ENCODE data around the gene PSTK.

PSTK gene

GRCh38 chr10:122993797-122994336, 13.7 kb downstream of the PSTK start:
- DNase-seq = no peak

DNA sequence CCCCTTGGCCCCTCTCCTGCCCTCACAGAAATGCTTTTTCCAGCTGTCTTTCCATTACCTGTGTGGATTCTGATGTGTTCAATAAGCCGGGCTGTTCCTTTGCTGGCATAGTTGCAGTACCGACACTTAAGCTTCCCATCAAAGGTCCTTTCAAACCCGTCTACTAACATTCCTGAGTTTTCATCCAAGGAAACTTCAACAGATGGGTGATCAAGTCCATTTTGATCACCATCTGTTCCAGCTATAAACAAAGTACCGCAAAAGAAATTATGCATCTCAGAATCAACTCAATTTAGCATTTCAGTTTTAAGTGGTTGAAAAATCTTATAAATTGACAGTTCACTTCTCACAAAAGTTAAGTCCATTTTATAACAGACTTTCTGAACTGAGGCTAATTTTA, 15.7 kb downstream of the PSTK start:
- DNase-seq = no peak

DNA sequence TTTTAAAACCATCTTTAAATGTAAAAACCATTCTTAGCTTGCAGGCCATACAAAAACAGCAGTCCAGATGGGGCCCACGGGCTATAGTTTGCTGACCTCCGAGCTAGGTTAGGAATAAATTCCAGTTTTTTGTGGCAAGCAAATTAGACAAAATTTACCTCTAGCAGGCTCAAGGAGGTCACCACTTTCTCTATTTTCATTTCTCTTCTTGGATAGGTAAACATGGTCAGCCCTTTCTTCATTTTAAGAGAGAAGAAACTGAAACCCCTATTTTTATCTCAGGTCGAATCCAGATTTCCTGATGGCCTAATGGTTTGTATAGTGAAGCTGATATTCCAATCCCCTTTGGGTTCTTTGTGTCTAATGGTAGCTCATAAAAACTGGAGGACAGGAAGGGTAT, 17.7 kb downstream of the PSTK start:
- no peak for DNase-seq

DNA sequence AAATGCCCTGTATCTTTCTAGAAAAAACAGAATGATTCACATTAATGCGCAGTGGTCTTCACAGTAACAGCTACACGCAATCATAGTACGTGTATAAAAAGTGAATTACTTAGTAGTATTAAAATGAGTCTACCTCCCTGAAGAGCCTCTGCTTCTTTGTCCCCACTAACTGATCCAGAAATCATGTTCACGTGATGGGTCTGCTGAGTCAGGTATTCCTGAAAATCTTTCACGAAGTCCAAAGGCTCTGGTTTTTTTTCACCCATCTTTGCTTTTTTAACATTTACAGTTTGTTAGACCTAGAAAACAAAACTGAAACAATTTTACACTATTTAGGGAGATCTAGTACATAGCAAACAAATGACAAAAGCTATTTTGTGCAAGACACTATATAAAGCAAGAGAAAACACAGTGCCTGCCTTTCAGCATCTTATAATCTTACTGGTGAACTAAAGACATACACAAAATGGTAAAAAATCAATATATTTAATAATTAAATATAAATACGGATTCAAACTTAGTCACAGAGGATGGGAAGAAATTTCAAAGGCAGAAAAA, 18.2 kb downstream of the PSTK start:
- no peak for DNase-seq

DNA sequence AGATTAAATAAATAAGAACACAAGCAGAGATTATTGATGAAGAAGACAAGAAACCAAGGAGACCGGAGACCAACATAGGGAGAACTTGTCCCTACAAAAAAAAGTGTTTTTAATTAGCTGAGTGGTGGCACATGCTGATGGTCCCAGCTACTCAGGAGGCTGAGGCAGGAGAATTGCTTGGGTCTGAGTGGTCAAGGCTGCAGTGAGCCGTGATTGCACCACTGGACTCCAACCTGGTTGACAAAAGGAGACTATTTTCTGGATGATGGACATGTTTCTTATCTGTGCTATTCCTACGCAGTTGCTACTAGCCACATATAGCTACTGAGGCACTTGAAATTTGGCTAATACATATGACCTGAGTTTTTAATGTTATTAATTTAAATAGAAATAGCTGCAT, 18.7 kb downstream of the PSTK start:
- no peak for DNase-seq

DNA sequence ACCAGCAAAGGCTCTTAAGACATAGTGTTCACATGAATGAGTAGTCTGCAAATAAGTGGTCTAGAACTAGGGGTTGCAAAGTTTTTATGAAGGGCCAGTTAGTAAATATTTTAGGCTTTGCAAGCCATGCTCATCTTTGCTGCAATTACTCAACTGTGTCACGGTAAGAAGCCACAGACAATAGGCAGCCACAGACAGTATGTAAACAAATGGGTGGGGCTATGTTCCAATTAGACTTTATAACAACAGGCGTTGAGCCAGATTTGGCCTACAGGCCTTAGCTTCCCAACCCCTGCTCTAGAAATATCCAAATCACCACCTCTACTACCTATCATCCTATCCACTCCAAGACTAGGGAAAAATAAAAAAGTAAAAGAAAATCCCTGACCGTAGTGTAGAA, 19.1 kb downstream of the PSTK start:
- no peak for DNase-seq

DNA sequence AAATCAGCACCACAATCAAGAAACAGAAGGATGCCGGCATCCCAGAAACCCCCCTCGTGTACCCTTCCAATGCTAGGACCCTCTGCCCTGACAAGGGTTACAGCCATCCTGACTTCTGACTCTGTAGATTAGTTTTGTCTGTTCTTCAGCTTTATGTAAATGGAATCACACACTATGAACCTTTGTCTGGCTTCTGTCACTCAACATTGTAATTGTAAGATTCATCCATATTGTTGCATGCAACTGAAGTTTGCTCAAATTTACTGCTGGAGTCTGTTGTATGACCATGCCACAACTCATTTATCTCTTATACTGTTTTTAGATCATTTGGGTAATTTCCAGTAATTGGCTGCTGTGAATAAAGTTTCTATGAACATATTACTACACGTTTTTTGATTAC, 20.0 kb downstream of the PSTK start:
- no peak for DNase-seq

DNA sequence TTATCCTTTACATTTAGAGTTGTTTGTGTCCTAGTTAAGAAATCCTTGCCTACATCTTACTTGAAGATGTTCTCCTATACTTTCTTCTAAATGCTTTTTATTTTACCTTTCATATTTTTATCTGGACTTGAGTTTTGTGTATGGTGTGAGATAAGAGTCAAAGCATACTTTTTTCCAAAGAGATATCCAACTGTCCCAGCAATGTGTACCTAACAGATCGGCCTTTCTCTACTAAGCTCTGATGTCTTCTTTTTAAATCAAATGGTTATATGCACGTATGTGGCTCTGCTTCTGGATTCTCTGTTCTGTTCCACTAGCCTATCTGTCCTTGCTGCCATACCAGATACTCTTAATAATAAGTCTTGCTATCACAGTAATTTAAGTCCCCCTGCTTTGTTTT, 21.2 kb downstream of the PSTK start:
- no peak for DNase-seq

GRCh38 chr10:123004298-123004697, 24.1 kb downstream of the PSTK start:
- no peak for DNase-seq

DNA sequence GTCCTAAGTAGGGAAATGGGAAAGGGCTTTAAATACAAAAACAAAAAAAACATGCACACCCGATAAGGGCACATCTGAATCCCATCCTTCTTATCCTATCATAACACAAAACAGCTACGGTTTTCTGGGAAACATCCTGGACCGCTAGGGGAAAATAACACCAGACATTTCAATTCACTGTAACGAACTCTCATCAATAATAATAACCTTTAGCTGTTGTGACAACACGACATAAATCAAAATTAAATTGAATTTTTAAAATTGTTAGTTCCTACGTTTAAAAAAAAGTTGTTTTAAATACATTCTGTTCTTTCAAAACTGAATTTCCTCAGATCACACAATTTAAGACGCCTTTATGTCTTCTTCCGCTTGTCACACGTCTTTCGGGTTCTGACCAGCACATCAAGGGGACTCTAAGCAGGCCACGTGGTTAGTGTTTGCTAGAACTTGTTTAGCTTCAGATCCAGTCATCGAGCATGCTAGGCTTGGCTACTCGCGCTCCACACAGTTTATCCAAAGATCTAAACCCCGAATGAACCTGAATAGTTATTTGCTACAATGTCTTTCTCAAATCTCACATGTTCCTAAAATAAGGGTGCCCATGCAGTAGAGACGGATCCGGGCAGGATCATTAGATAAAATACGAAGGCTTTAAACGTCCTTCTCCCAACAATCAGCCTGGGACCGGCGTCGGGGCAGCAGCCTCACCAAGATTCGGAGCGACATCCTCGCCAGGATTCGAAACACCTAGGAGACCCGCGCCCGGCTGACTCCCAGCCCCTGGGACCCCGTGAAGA, 27.6 kb downstream of the PSTK start:
- DNase-seq = no peak

DNA sequence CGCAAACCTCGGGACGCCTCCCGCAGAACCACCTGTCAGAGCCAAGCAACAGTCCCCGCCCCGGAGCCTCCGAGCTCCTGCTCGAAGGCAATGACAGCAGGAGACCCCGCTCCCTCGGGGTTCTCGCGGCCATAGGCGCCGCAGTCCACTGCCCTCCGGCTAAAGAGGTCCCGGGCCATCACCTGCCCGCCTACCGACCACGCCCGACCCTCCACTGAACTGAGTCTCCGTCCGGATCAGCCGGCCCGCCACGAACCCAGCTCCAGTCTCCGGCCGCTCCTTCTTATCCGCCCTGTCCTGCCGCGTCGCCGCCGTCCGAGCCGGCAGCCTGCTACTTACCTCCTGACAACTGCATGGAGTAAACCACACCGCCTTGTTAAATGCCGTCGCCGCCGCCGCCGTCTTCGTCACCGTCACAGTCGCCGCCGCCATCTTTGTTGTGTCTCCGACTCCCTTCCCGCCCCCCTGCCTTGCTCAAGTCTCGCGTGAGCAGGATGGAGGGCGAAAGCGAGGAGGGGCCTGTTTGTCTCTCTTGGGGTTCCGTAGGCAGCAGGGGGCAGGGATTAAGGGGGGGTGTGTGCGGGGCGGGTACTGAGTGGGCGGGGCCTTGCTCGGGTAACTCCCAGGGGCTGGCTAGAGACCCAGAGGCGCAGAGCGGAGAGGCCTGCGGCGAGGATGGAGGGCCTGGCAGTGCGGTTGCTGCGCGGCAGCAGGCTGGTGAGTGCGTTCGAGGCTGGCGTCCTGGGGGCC, 28.3 kb downstream of the PSTK start, which contains the start of the genes ACADSB and IKZF5:
ACADSB (plus strand) TSS at position 652 of the 750 bp plus-strand sequence; CDS start at position 676, 24 bp downstream.
IKZF5 (minus strand) TSS at position 441 of the 750 bp plus-strand sequence. CDS start 10,170 bp downstream, outside the sequence.
- DNase-seq = peak; percentile 56

- DNase-seq = no peak
Measured at GRCh38 chr10:123009105-123009820, 29.1 kb downstream of the PSTK start.

DNA sequence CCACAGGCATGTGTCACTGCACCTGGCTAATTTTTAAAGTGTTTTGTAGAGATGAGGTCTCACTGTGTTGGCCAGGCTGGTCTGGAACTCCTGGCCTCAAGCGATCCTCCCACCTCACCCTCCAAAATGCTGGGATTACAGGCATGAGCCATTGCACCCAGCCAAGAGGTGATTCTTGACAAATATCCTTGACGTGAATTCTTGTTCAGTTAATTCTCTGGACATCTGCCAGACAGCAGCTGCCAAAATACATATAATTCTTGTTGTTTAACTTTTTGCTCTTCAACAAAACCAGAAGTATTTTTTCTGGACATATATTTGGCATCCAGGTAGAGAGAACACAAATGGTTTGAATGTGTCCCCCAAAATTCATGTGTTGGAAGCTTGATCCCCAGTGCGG, 31.8 kb downstream of the PSTK start:
- DNase-seq = no peak

DNA sequence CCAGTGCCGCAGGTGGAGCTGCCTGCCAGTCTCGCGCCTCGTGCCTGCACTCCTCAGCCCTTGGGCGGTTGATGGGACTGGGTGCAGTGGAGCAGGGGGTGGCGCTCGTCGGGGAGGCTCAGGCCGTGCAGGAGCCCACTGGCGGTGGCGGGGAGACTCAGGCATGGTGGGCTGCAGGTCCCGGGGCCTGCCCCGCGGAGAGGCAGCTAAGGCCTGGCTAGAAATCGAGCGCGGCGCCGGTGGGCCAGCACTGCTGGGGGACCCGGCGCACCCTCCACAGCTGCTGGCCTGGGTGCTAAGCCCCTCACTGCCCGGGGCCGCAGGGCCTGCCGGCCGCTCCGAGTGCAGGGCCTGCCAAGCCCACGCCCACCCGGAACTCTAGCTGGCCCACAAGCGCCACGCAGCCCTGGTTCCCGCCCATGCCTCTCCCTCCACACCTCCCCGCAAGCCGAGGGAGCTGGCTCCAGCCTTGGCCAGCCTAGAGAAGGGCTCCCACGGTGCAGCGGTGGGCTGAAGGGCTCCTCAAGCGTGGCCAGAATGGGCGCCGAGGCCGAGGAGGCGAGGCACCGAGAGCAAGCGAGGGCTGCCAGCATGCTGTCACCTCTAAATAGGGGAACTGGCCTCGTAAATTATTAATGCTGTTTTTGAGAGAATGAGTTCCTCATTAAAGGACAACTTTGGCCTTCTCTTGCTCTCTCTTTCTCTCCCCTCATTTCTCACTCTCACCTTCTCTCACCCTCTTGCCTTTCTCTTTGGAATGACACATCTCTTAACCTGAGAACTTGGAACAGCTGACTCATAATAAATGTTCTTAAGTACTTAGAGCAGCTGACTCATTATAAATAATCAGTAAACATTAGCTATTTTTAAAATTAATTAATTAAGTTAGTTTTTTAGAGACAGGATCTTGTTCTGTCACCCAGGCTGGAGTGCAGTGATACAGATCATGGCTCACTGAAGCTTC, 33.5 kb downstream of the PSTK start:
- no peak for DNase-seq

DNA sequence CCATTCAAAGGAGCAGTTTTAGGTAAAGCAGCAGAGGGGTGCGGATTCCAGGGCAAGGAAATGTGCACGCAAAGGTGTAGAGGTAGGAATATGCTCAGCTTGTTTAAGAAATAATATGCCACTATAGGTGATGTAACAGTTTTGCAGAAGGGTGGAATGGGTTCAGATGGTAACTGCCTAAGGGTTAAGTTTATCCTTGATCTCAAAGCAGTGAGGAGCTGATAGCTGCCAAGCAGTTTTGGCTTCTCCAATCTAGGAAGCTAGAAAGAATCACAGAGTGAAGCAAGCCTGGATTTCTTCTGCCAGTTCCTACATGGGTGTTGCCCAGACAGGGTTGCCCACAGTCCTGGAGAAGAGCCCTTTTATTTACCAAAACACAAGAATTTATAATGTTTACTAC, 34.6 kb downstream of the PSTK start:
- no peak for DNase-seq

GRCh38 chr10:123016228-123016627, 36.0 kb downstream of the PSTK start:
- DNase-seq = no peak

- DNase-seq = no peak
Measured at GRCh38 chr10:123017421-123018165, 37.4 kb downstream of the PSTK start.

- DNase-seq = no peak
Measured at GRCh38 chr10:123018531-123018930, 38.3 kb downstream of the PSTK start.

- DNase-seq = no peak
Measured at GRCh38 chr10:123019264-123019663, 39.1 kb downstream of the PSTK start.

DNA sequence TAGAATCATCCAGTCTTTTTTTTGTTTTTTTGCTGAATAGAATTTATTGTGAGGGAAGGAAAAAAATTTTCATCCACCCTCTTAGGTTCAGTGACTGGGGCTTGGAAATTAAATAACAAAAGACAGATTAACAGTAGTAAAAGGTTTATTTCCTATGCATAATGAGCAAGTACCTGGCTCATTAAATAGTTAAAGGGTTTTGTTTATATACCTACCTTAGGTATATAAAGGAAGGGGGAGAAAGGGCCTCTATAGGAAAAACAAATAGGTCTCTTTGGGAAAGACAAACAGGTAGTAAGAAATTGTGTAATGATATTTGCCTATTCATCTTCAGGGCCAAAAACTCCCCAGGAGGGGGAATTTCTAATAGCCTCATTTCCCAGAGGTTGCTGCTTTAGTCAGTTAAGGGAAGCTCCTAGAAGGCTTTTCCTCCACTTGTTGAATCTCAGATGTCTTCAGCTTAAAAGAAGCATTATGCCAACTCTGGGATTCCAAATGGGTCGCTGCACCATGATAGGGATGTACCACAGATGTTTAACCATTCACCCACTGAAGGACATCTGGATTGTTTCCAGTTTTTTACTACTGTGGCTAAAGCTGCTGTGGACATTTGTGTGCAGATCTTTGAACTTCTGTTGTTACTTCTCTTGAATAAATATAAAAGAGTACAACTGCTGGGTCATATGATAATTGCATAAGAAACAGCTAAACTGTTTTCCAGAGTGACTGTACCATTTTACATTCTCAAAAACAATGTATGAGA, 39.9 kb downstream of the PSTK start:
- no peak for DNase-seq

Measured in SHP77 treated with DMSO at 0.1 percent for 48 hours (cell line).